GM18507 (cell line): Measurements from ENCODE around the gene CNBD2.
A peak's percentile ranks its signal among the peaks of the same experiment; 100 is the strongest.
"Not testable (repeated sequence)": the region's sequence is repeated elsewhere in the genome, so short reads cannot be mapped to it uniquely, and the experiment has no call there.

ENCODE experiments used
- DNase-seq: peaks from one replicate; pipeline ENCODE4 v3.0.0; 2011; ENCODE audit warnings: low read depth; ENCODE audit not compliant: insufficient read length; ENCODE audit errors: extremely low spot score
- FAIRE-seq: peaks from 2 replicates; lab custom pipeline; 2011; peaks lifted over from hg19 to GRCh38; lab: Jason Lieb, UNC

Gene CNBD2

GRCh38 chr20:35971981-35972380 is 3.6 kb downstream of the CNBD2 start:
- FAIRE-seq (no peak), DNase-seq (no peak)

GRCh38 chr20:35972462-35972861 is 4.1 kb downstream of the CNBD2 start:
- DNase-seq = no peak
- no peak for FAIRE-seq

GRCh38 chr20:35974256-35974655 is 5.9 kb downstream of the CNBD2 start:
- no peak for DNase-seq
- FAIRE-seq = no peak

GRCh38 chr20:35975576-35976373 is 7.4 kb downstream of the CNBD2 start:
- FAIRE-seq (no peak), DNase-seq (no peak)

GRCh38 chr20:35978041-35978513 is 9.7 kb downstream of the CNBD2 start:
- FAIRE-seq (no peak), DNase-seq (no peak)

- no peak for FAIRE-seq
- DNase-seq = no peak
These were observed 11.2 kb downstream of the CNBD2 start for GRCh38 chr20:35979544-35979943.

GRCh38 chr20:35981969-35982368 is 13.6 kb downstream of the CNBD2 start:
- DNase-seq = no peak
- FAIRE-seq = no peak

- no peak for DNase-seq
- no peak for FAIRE-seq
These were observed 16.0 kb downstream of the CNBD2 start for GRCh38 chr20:35984382-35984781.

GRCh38 chr20:35985806-35986205 is 17.4 kb downstream of the CNBD2 start:
- FAIRE-seq (no peak), DNase-seq (no peak)

GRCh38 chr20:35988910-35989463 is 20.6 kb downstream of the CNBD2 start:
- no peak for FAIRE-seq

GRCh38 chr20:35991142-35991771 is 22.9 kb downstream of the CNBD2 start:
- no peak for DNase-seq
- FAIRE-seq = no peak

More at GRCh38 chr20:35988910-35989463, 20.6 kb downstream of the CNBD2 start:
- DNase-seq = no peak

- FAIRE-seq (peak; percentile 75), DNase-seq (peak; percentile 53)
These were observed 24.4 kb downstream of the CNBD2 start for GRCh38 chr20:35992713-35993335.

GRCh38 chr20:35994994-35995453 is 26.6 kb downstream of the CNBD2 start:
- peak; percentile 38 for FAIRE-seq
- peak; percentile 63 for DNase-seq

- DNase-seq, FAIRE-seq: not testable (repeated sequence)
These were observed 28.1 kb downstream of the CNBD2 start for GRCh38 chr20:35996492-35996891.

- not testable (repeated sequence) for DNase-seq, FAIRE-seq
These were observed 32.9 kb downstream of the CNBD2 start for GRCh38 chr20:36001331-36001730.

GRCh38 chr20:36002855-36003254 is 34.5 kb downstream of the CNBD2 start:
- FAIRE-seq = no peak

GRCh38 chr20:36004045-36004444 is 35.7 kb downstream of the CNBD2 start:
- DNase-seq (no peak), FAIRE-seq (no peak)

More at GRCh38 chr20:36002855-36003254, 34.5 kb downstream of the CNBD2 start:
- DNase-seq = no peak

- FAIRE-seq = no peak
- DNase-seq = no peak
These were observed 40.2 kb downstream of the CNBD2 start for GRCh38 chr20:36008461-36009035.

- FAIRE-seq (no peak), DNase-seq (no peak)
These were observed 41.7 kb downstream of the CNBD2 start for GRCh38 chr20:36010076-36010475.

GRCh38 chr20:36010825-36011224 is 42.4 kb downstream of the CNBD2 start:
- no peak for FAIRE-seq
- DNase-seq = no peak
